ENCODE results near the gene SV2B.

GRCh38 chr15:91142106-91142744 lies 42.2 kb downstream of the SV2B start:
- TF ChIP-seq CTCF (IDR thresholded peaks at IDR 0.05): peak in 5 of 6 experiments; percentile 6 to 41 (median 30)
- TF ChIP-seq POLR2A (IDR thresholded peaks at IDR 0.05): no peak

All from adrenal gland (tissue), 5 donors.